SJCRH30 (cell line): ENCODE results near the gene CYP24A1. TPM values are rescaled to one million over a fixed set of nuclear protein-coding genes. Genes with fewer than 3 reads are reported as not detected.

Experiments used
- DNase-seq, 2 experiments: peaks; one replicate each; pipeline ENCODE4 v3.0.0-alpha.2; 2015 to 2020
- H3K27ac ChIP-seq: fragments of 250-450 bp; sonication (Bioruptor Pico); 2 replicates; pipeline ENCODE4 v1.5.1; 2020; ENCODE audit warnings: mild to moderate bottlenecking, moderate library complexity
- H3K27me3 ChIP-seq: fragments of 250-450 bp; sonication (Bioruptor Pico); 2 replicates; pipeline ENCODE4 v1.5.1; 2020; ENCODE audit warnings: mild to moderate bottlenecking, moderate library complexity
- H3K36me3 ChIP-seq: fragments of 250-450 bp; sonication (Bioruptor Pico); 2 replicates; pipeline ENCODE4 v1.5.1; 2020; ENCODE audit warnings: mild to moderate bottlenecking, moderate library complexity
- H3K4me1 ChIP-seq: fragments of 250-450 bp; sonication (Bioruptor Pico); 2 replicates; pipeline ENCODE4 v1.5.1; 2020; ENCODE audit warnings: mild to moderate bottlenecking, moderate library complexity
- H3K4me3 ChIP-seq: fragments of 250-450 bp; sonication (Bioruptor Pico); 2 replicates; pipeline ENCODE4 v1.5.1; 2020; ENCODE audit warnings: mild to moderate bottlenecking, moderate library complexity
- H3K9me3 ChIP-seq: fragments of 250-450 bp; sonication (Bioruptor Pico); replicated peaks from 2 replicates; pipeline ENCODE4 v1.5.1; 2020; ENCODE audit warnings: mild to moderate bottlenecking, moderate library complexity
- total RNA-seq: library from RNA; depleted of rRNA; stranded (reverse); fragments of >200 nt; shearing (Covaris generic); gene quantifications from 2 replicates; pipeline ENCODE4 v1.2.3, GENCODE V29; 2014

Gene CYP24A1
- total RNA-seq, 1 experiment from 2014 or later = not detected

DNA sequence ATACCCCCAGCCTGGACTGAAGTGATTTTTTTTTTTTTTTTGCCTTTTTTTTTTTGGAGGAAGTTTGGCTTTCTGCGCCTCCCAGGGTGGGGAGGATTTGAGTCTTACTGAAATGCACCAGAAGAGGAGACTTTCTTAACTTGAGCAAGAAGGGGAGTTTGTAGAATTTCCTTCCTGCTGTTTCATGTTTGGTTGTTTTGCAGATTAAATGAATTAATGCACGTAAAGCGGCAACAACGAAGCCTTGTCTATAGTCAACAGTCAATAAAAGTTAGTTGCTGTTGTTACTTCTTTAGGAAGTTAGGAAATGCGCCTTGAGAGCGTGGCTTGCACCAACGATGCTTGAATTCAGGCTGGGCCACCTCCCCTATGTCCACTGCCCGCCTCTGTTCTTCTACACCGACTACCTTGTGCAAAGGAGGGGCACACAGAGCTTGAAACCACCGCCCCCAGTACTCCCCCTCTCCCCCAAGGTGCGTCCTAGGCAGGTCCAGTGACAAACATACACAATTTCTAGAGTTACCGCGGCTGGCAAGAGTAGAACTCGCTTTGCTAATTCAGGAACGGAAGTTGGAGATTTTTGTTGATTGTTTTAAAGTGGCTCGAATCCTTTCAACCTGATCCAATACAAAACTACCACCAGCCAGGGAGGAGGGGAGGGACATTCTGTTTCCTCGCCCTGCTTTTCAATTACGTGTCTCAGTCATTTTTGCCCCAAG lies 830 bp upstream of the CYP24A1 start:
- Histone ChIP-seq H3K4me3 (no peak overlapping the region), H3K27ac (no peak overlapping the region)

DNA sequence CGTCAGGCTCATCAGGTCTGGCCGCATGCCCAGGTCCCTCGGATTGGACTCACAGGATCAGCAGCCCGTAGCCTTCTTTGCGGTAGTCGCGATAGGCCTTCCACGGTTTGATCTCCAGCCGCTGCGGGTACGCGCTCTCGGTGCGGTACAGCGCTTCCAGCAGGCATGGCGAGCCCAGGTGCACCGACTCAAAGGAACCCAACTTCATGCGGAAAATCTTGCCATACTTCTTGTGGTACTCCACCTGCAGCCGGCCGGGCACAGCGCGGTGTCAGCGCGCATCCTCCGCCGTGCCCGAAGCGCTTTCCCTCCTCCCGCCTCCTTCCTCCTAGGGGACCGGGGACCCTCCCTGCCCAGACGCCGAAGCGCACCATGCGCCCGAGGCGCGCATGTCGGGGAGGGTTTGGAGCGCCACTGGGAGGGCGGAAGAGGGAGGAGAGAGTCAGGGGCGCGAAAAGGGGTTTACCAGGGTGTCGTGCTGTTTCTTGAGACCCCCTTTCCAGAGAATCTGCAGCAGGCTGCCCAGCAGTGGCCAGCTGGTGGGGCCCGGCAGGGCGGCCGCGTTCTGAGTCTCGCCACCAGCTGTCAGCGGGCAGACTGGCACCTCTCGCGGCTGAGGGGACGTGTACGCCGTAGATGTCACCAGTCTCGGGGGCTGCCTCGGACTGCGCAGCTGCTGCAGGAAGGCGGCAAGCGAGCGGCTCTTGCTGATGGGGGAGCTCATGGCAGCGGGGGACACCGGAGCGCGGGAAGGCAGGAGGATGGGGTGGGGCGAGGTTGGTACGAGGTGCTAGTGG lies 732 bp downstream of the CYP24A1 start:
- no peak for DNase-seq
- no peak overlapping the region for H3K27ac ChIP-seq
- H3K4me1 ChIP-seq = no peaks in the 10 kb centered on the region
- no peaks in the 10 kb centered on the region for H3K9me3 ChIP-seq
- peaks cover 42% of the 10 kb centered on the region for H3K27me3 ChIP-seq
- H3K4me3 ChIP-seq = no peak overlapping the region
- no peaks in the 10 kb centered on the region for H3K36me3 ChIP-seq

More for the DNA sequence above, 830 bp upstream of the CYP24A1 start:
- Histone ChIP-seq H3K27me3 (peaks cover 34% of the 10 kb centered on the region), H3K9me3 (no peaks in the 10 kb centered on the region), H3K36me3 (no peaks in the 10 kb centered on the region), H3K4me1 (no peaks in the 10 kb centered on the region)
- DNase-seq = no peak

DNA sequence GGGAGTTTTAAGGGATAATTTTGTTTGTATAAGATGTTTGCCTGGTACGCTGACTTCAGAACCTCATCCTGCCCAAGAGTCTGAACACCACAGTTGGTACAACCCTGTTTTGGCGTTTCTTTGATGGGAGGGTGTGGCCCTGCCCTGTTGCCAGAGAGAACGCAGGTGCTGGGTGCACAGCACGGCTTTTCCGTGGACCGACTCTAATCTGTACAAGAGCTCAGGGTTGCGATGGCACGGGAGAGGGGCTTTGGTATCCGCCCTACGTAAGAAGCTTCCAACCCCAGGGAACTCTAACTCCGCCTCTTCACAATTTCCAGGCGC lies 1.3 kb downstream of the CYP24A1 start:
- DNase-seq = no peak
- H3K9me3 ChIP-seq = no peaks in the 10 kb centered on the region
- peaks cover 48% of the 10 kb centered on the region for H3K27me3 ChIP-seq
- no peak overlapping the region for H3K4me3 ChIP-seq
- H3K36me3 ChIP-seq = no peaks in the 10 kb centered on the region
- H3K4me1 ChIP-seq = no peaks in the 10 kb centered on the region
- no peak overlapping the region for H3K27ac ChIP-seq

DNA sequence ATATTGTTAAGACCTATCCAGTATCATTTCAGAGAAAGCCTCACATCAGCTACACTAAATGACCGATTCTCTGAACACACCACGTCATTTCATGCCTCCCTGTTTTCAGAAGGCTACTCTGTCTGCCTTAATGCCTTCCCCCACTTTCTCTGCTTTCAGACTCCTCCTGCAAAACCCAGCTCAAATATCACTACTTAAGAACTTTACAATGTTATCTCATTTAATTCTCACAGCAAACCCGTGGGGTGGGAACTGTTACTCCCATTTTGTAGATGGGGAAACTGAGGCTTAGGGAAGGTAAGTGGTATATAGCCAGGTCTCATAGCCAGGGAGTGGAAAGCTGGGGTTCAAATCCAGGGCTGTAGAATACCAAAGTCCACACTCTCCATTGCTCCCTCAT lies 2.8 kb downstream of the CYP24A1 start:
- Histone ChIP-seq H3K4me3 (no peak overlapping the region), H3K4me1 (no peaks in the 10 kb centered on the region), H3K9me3 (no peaks in the 10 kb centered on the region), H3K36me3 (no peaks in the 10 kb centered on the region), H3K27me3 (peaks cover 60% of the 10 kb centered on the region), H3K27ac (no peak overlapping the region)
- DNase-seq = no peak

DNA sequence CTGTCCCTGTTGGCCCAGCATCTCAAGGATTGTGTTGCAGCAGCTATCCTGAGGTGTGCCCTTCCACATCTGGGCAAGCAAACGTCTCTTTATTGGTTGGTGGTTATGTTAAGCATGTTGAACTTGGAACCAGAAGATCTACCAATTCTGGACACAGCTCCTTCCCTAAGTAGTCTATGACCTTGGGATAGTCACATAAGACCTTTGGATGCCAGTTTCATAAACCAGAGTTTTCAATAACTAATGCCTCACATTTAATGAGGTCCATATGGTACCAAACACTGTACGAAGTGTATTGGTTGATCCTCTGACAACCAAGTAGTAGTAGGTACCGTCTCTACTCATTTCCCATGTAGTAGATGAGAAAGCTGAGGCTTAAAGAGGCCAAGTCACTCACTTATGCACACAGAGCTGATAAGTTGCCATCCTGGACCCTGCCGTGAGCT lies 3.7 kb downstream of the CYP24A1 start:
- Histone ChIP-seq H3K27me3 (peaks cover 61% of the 10 kb centered on the region), H3K27ac (no peak overlapping the region), H3K4me1 (no peaks in the 10 kb centered on the region), H3K36me3 (no peaks in the 10 kb centered on the region), H3K9me3 (no peaks in the 10 kb centered on the region), H3K4me3 (no peak overlapping the region)
- no peak for DNase-seq

DNA sequence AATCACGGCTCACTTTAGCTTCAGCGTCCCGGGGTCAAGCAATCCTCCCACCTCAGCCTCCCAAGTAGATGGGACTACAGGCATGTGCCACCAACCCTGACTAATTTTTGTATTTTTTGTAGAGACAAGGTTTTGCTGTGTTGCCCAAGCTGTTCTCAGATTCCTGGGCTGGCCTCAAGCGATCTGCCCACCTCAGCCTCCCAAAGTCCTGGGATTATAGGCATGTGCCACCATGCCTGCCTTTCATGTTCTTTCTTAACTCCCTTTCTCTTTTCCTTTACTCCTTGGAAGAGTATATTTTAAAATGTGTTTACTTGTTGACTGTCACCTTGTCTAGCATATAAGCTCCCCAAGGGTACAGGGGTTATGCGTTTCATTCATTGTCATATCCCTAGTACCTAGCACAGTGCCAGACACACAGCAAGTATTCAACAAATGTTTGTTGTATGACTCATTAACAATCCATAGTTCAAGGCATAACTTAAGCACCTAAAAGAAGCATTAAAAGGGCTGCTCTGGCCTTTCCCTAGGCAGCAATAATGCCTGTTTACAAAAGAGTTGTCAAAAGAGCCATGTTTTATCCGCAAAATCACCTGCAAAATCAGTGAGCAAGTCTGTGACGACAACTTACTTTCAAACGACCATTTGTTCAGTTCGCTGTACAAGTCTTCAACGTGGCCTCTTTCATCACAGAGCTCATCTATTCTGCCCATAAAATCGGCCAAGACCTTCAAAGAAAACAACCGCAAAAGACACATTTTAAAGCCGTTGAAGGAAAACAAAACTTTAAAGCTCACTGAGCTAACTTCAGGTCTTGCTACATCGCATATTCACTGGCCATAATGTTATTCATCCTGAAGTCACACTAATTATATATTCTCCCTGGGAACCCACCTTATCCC lies 4.6 kb downstream of the CYP24A1 start:
- Histone ChIP-seq H3K36me3 (no peaks in the 10 kb centered on the region), H3K27me3 (peaks cover 65% of the 10 kb centered on the region)
- DNase-seq = no peak

DNA sequence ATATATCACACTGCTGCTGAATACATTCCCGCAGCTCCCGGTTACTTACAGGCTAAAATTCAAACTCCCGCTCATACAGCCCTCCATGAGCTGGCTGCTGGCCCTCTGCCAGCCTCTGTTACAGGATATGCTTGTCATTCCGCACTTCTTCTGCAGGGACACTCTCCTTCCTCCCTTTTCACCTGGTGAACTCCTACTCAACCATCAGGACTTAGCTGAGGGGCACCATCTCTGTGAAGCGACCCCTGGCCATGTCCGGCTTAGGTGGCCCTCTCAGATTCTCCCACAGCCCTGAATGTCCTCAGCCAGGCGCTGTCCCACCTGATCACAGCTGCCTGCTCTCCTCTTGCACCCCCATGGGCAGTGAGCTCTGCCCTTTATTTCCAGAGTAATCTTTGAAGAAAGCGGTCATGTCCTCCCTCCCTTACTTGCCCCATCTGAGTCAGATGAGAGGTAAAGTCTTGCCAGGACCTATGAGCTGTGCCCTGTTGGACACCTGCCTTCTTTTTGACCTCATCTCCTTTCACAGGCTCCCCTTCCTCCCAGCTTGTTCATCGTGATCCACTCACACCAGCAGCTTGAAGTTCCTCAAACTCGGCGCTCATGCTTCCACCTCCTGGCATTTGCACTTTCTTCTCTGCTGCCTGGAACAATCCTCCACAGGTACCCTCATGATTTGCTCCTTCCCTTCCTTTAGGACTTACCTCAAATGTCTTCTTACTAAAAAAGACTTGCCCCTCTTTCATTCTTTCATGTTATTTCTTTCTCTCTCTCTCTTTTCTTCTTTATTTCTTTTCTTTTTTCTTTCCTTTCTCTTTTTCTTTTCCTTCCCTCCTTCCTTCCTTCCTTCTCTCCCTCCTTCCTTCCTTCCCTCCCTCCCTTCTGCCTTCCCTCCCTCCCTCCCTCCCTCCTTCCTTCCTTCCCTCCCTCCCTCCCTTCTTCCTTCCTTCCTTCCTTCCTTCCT lies 5.6 kb downstream of the CYP24A1 start:
- Histone ChIP-seq H3K9me3 (no peaks in the 10 kb centered on the region), H3K36me3 (no peaks in the 10 kb centered on the region), H3K4me1 (no peaks in the 10 kb centered on the region), H3K27me3 (peaks cover 68% of the 10 kb centered on the region), H3K27ac (no peak overlapping the region), H3K4me3 (no peak overlapping the region)
- DNase-seq = peak; percentile 18 to 43

More for the DNA sequence above, 4.6 kb downstream of the CYP24A1 start:
- Histone ChIP-seq H3K9me3 (no peaks in the 10 kb centered on the region), H3K4me3 (no peak overlapping the region), H3K27ac (no peak overlapping the region), H3K4me1 (no peaks in the 10 kb centered on the region)

DNA sequence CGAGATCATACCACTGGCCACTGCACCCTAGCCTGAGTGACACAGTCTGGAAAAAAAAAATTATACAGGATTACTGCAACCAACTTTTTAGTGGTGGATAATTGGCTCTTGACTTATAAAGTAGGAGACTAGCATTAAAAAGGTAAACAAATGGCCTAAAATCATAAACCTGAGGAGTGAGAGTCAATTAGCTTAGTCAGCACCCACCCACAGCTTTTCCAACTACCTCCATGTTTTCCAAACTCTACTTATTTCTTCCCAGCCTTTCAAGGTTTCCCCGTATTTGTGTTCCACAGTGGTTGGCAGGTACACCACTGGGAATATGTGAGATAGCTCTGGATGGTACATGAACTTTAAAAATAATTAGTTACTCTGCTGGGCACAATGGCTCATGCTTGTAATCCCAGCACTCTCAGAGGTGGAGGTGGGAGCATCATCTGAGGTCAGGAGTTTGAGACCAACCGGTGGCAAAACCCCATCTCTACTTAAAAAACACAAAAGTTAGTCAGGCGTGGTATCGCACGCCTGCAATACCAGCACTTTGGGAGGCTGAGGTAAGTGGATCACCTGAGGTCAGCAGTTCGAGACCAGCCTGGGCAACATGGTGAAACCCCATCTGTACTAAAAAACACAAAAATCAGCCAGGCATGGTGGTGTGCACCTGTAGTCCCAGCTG lies 6.7 kb downstream of the CYP24A1 start:
- H3K4me1 ChIP-seq = no peaks in the 10 kb centered on the region
- no peak overlapping the region for H3K4me3 ChIP-seq
- no peaks in the 10 kb centered on the region for H3K9me3 ChIP-seq
- no peak overlapping the region for H3K27ac ChIP-seq
- peaks cover 62% of the 10 kb centered on the region for H3K27me3 ChIP-seq
- H3K36me3 ChIP-seq = no peaks in the 10 kb centered on the region
- no peak for DNase-seq

DNA sequence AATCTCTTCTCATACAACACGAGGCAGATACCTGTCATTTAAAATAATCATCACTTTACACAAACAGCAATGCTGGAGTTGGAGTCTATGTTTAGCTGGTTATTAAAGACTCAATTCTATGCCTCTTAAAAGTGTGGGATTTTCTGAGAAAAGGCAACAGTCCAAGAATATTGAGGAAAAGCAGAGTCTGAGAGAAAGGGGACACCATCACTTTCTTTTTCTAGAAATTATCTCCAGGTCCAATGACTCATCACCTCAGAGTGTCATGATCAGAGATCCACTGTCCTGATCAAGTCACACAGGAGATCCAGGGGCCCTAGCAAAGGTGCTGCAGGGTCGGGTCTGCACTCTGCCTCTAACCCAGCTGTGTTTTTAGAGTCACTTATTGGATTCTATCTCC lies 8.0 kb downstream of the CYP24A1 start:
- Histone ChIP-seq H3K4me1 (no peaks in the 10 kb centered on the region), H3K4me3 (no peak overlapping the region), H3K27me3 (peaks cover 60% of the 10 kb centered on the region), H3K9me3 (no peaks in the 10 kb centered on the region), H3K36me3 (no peaks in the 10 kb centered on the region), H3K27ac (no peak overlapping the region)
- no peak for DNase-seq

DNA sequence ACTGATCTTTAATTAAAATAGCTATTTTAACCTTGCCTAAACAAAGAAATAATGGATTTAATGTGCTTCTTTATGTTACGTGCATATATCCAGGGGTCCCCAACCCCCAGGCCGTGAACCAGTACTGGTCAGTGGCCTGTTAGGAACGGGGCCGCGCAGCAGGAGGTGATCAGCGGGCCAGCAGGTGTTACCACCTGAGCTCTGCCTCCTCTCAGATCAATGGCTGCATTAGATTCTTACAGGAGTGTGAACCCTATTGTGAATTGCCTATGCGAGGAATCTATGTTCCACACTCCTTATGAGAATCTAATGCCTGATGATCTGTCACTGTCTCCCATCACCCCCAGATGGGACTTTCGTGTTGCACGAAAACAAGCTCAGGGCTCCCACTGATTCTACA lies 8.8 kb downstream of the CYP24A1 start:
- no peak for DNase-seq
- H3K4me3 ChIP-seq = no peak overlapping the region
- H3K27me3 ChIP-seq = peaks cover 58% of the 10 kb centered on the region
- H3K4me1 ChIP-seq = no peaks in the 10 kb centered on the region
- no peaks in the 10 kb centered on the region for H3K36me3 ChIP-seq
- no peak overlapping the region for H3K27ac ChIP-seq
- H3K9me3 ChIP-seq = peaks cover 2% of the 10 kb centered on the region; the same call in 1 of the 2 replicates

DNA sequence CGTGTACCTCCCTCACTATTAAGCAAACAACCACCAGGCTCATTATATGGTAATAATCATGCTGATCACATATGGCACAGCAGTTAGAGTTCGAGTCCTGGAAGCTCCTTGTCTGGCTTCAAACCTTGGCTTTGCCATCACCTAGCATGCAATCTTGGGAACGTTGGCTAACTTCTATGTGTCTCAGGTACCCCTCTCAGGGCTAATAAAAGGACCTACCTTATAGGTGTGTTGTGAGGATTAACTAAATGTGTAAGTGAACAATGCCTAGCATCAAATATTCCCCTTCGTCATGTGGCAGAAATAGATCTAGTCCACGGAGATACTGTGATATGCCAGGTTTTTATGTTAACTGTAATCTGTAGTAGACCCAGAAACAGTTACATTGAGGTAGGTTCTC lies 10.4 kb downstream of the CYP24A1 start:
- Histone ChIP-seq H3K4me3 (no peak overlapping the region), H3K27ac (no peak overlapping the region), H3K36me3 (no peaks in the 10 kb centered on the region), H3K9me3 (peaks cover 3% of the 10 kb centered on the region; the same call in 1 of the 2 replicates), H3K4me1 (no peaks in the 10 kb centered on the region), H3K27me3 (peaks cover 56% of the 10 kb centered on the region)
- DNase-seq = no peak

DNA sequence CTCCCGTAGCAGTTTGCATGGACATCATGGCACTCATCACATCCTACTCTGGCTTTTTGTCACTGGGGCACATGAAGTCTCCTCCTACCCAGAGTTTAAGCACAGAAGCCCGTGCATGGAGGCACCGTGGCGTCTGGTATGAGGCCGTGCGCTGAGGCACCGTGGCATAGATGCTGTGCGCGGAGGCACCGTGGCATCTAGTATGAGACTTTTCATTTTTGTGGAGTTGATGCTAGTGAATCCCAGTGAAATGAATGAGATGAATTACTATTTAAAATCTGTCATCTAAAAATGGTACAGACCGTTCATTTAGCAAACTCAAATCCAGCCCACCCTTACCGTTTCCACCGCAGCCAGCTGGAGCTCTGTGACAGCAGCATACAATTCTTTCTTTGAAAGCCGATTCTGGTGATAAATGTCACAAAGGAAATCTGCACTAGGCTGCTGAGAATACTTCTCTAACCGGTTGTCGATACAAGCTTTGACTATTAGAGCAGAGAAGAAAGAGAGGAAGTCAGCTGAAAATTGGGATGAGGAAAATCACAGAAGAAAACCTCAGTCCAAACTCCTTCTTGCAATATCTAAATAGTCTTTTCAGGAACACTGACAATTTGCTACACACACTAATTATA lies 11.3 kb downstream of the CYP24A1 start:
- Histone ChIP-seq H3K27ac (no peak overlapping the region), H3K9me3 (peaks cover 3% of the 10 kb centered on the region; the same call in 1 of the 2 replicates), H3K27me3 (peaks cover 48% of the 10 kb centered on the region), H3K4me3 (no peak overlapping the region), H3K4me1 (no peaks in the 10 kb centered on the region), H3K36me3 (no peaks in the 10 kb centered on the region)
- no peak for DNase-seq

DNA sequence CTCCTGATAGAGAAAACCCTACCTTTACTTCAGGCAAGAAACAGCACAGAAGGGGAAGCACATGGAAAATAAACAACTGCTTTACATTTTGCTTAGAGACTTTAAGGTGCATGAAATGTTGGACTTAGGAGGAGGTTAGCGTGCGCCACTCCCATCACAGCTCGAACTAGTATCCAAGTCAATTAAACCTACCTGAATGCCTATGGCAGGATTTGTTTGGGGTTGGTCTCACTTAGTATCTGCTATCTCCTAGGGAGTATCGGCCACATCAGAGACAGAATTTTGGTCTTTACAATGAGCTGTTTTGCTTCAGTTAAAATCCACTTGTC lies 12.0 kb downstream of the CYP24A1 start:
- Histone ChIP-seq H3K4me3 (no peak overlapping the region), H3K9me3 (peaks cover 3% of the 10 kb centered on the region; the same call in 1 of the 2 replicates), H3K4me1 (no peaks in the 10 kb centered on the region), H3K36me3 (no peaks in the 10 kb centered on the region), H3K27me3 (peaks cover 41% of the 10 kb centered on the region), H3K27ac (no peak overlapping the region)
- no peak for DNase-seq
